Neural progenitor cell (in vitro differentiated cells): Measurements from ENCODE around the gene RNF175.

ENCODE experiments used
- CTCF ChIP-seq: fragments of 200-600 bp; sonication (generic); IDR thresholded peaks from 2 replicates; pipeline ENCODE4 v1.5.1; 2017; ENCODE audit warnings: antibody characterized with exemption, mild to moderate bottlenecking
- EZH2 ChIP-seq: fragments of 200-600 bp; sonication (generic); IDR thresholded peaks from 2 replicates; pipeline ENCODE4 v1.6.1; 2017; ENCODE audit warnings: antibody characterized with exemption, mild to moderate bottlenecking, moderate library complexity
- EZH2phosphoT487 ChIP-seq: fragments of 200-600 bp; sonication (generic); IDR thresholded peaks from 2 replicates; pipeline ENCODE4 v1.6.1; 2017; ENCODE audit warnings: antibody characterized with exemption

- TF ChIP-seq CTCF (no peak), EZH2 (no peak), EZH2phosphoT487 (no peak)
These were observed 34.2 kb upstream of the RNF175 start for GRCh38 chr4:153794006-153794405.
